Thyroid gland (tissue), 4 donors: ENCODE measurements around the gene S100Z.

ENCODE experiments used
- CTCF ChIP-seq, 6 experiments: fragments of 200-600 bp in 3 of 6; fragments of 450-650 bp in 3 of 6; sonication (generic) in 3 of 6; IDR thresholded peaks; one replicate each; pipeline ENCODE4 v1.5.1; 2016 to 2019; ENCODE audit warnings: antibody characterized with exemption in 6 of 6, mild to moderate bottlenecking in 2 of 6, inconsistent platforms in 1 of 6, moderate library complexity in 1 of 6
- POLR2A ChIP-seq, 2 donors: fragments of 450-650 bp; IDR thresholded peaks; one replicate each; pipeline ENCODE4 v1.6.1; 2017; ENCODE audit warnings: antibody characterized with exemption in 2 of 2, mild to moderate bottlenecking in 2 of 2, moderate library complexity in 1 of 2

GRCh38 chr5:76810236-76810635, 39.6 kb upstream of the S100Z start:
- TF ChIP-seq POLR2A (IDR thresholded peaks at IDR 0.05) (no peak), CTCF (IDR thresholded peaks at IDR 0.05) (no peak)
